NOMO-1 treated with DMSO at 0.1 percent for 48 hours (cell line): Measurements from ENCODE around the gene CYYR1.

Experiments used
- DNase-seq: peaks from one replicate; lab custom pipeline; 2025; ENCODE audit not compliant: unreplicated experiment; lab: John Stamatoyannopoulos, UW

CYYR1 gene

GRCh38 chr21:26572702-26573381 lies at the start of gene CYYR1:
CYYR1 (minus strand) TSS chr21:26573286; CDS start chr21:26572940, 346 bp downstream.
- DNase-seq: no peak

- no peak for DNase-seq
These were observed 44.1 kb upstream of the CYYR1 start for GRCh38 chr21:26617176-26617575.

GRCh38 chr21:26614251-26614650 lies 41.2 kb upstream of the CYYR1 start:
- DNase-seq: no peak

DNA sequence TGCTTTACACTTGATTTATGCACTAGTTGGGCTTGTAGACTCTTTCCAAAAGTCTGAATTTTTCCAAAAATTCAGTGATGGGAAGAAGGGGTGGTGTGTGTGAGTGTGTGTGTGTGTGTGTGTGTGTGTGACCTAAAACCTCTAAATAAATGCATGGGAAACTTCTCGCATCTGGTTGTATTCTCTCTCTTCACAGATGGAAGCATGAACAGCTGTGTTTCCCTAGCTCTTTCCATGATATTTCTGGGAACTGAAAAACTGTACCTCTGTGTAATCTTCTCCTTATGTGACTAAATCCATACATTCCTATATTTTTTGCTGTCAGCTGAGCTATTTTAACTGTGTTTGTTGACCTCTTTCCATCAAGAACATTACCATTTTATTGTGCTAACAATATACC lies 26.2 kb upstream of the CYYR1 start:
- no peak for DNase-seq

DNA sequence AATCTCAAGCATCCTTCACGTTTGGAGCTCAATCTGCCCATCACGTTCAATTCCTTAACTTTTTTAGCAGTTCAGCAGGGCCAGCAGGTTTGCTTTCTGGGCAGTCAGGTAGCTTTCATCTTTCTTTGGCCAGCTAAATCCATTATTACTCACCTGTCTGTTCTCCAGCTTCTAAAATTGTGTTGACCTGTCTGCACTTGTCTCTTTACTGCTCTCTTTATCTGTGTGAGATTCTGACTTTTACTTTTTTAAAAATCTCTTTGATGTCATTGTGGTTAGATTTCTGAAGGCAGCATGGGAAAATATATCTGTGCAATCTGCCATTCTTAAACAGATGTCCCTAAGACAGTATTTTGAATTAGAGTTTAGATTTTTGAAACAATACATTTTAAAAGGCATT lies 24.9 kb upstream of the CYYR1 start:
- no peak for DNase-seq

DNA sequence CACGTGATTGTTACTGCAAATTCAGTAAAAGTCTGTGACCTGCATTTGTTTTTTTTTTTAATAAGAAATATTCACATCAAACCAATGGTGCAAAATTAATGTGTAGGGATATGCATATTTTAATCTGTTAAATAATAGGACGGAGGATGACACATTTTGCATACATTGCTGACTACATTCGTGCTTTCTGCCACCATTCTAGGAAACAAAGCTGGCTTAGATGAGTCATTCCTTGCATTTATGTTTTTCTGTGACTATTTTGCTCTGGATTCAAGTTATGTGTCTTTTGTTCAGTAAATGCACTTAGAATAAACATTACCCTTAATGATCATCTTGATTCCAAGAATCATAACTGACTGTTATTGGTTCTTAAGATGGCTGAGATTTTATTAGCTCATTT lies 23.9 kb upstream of the CYYR1 start:
- DNase-seq: no peak

DNA sequence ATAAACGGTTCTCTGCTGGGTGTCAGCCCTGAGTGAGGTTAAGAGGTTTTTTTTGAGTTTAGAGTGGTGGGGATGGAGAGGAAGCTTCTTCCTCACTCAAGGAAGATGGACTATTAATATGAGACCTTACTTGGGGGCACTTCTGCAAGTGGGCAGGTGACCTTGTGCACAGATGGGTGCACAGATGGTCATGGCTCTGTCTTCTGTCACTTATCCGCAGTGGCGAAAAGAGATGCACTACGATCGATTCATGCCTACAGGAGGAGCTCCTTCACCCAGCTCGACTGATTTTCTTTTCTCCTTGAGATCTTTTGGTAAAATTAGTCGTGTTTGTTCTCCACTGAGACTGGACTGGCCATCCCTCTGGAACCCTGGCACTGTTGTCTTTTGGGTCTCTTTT lies 22.9 kb upstream of the CYYR1 start:
- no peak for DNase-seq

DNA sequence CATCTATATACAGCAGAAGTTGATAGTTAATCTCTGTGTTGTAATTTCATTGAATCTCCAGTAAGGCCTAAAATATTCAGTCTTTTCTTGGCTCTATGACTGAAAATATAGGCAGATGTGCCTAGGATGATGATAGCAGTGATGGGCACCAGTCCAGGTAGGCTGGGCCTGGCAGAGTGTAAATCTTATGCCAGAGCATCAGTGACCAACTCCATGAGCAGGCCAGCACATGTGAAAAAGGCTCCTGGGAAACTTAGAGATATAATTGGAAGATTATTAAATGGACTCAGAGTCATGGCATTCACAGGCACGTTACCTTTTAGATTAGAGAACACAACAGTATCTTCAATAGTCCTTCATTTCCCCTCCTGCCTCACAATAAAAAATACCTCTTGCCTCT lies 20.7 kb upstream of the CYYR1 start:
- no peak for DNase-seq

GRCh38 chr21:26591543-26591942 lies 18.5 kb upstream of the CYYR1 start:
- DNase-seq: no peak

GRCh38 chr21:26588446-26588845 lies 15.4 kb upstream of the CYYR1 start:
- DNase-seq: peak; percentile 7

DNA sequence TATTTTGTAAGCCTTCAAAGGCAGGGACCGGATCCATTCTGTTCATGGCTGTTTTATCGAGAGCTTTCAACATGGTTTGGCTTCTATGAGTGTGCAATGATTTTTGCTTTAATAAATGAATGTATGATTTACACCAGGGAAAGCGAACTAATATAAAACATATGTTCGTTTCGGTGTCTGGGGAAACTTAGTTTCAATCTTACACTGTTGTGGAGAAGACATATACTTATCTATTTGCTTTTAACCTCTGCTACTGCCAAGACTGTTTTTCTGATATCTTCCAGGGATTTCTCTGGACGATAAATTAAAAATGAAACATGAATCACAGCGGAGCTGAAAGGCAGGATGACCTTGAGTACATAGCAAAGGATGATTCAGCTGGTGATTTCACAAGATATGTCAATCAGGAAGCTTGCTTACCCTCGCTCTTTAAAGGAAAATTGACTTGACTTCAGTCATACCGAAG lies 14.7 kb upstream of the CYYR1 start:
- DNase-seq: no peak

DNA sequence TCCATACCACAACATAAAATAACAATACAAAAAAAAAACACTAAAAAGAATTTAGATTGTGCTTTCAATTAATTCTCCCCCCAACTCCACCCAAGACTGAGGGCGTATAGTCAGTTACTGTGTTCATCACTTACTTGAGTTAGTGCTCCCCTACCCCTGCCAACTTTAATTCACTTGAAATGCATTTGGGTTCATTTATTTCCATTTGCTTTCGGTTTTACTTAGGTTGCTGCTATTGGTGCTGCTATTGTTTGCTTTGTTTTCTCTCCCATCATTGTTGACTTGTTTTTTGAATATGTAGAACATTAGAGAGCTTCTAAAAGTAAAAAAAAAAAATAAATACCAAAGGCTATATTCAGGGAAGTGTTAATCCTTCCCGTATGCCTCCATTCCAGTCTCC lies 10.7 kb upstream of the CYYR1 start:
- DNase-seq: no peak

- DNase-seq: no peak
These were observed 8.7 kb upstream of the CYYR1 start for GRCh38 chr21:26581818-26582217.

- no peak for DNase-seq
These were observed 897 bp downstream of the CYYR1 start for GRCh38 chr21:26572076-26572701.

DNA sequence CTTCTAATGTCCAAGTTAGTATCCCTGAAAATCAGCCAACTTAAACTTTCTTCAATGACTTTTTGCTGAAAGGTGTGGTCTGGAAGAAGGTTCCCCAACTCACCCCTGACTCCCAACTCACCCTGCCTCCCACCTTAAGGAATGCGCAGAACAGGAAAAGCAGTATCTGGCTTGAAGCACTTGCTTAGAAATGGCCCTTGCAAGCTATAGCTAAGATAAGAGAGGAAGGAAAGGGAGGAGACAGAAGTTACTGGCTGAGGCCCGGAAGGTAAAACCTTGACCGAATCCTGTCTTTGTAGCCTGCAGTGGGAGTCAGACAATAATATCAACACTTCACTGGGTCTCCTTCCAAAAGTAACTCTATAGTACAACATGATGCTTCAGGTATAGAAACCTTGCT lies 2.9 kb downstream of the CYYR1 start:
- no peak for DNase-seq

GRCh38 chr21:26565546-26565945 lies 7.5 kb downstream of the CYYR1 start:
- no peak for DNase-seq

GRCh38 chr21:26565111-26565510 lies 8.0 kb downstream of the CYYR1 start:
- DNase-seq: no peak

GRCh38 chr21:26563856-26564503 lies 9.1 kb downstream of the CYYR1 start:
- peak; percentile 62 for DNase-seq

DNA sequence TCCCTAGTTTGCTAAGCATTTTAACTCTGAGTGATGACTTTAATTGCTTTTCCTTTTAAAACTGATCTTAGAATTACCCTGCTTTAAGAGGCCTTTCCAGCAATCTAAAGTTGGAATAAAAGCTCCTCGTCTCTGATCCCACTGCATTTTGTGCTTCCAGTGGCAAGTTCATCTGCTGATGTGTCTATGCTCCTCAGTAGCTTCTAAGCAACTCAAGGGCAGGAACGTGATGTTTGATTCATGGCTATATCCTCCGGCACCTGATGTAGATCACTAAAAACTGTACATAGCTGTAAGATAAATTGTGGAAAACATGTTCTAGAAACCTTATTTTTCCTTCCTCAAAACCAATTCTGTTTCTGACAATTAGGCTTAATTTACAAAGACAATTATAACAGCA lies 12.5 kb downstream of the CYYR1 start:
- no peak for DNase-seq

GRCh38 chr21:26559099-26559498 lies 14.0 kb downstream of the CYYR1 start:
- no peak for DNase-seq

- DNase-seq: no peak
These were observed 16.0 kb downstream of the CYYR1 start for GRCh38 chr21:26557106-26557505.

GRCh38 chr21:26555540-26556146 lies 17.4 kb downstream of the CYYR1 start:
- no peak for DNase-seq
